SKM-1 treated with dmso at 0.1 percent for 144 hours (cell line): Measurements from ENCODE around the gene AGRN.
"Not testable (repeated sequence)": the region's sequence is repeated elsewhere in the genome, so short reads cannot be mapped to it uniquely, and the experiment has no call there.

Source experiments
- DNase-seq: peaks from one replicate; lab custom pipeline; 2025; ENCODE audit not compliant: unreplicated experiment; lab: John Stamatoyannopoulos, UW

AGRN gene

GRCh38 chr1:1020000-1020404, at the start of gene AGRN:
TSS of gene AGRN (plus strand) at chr1:1020120. CDS start at chr1:1020173, 53 bp downstream.
- no peak for DNase-seq

DNA sequence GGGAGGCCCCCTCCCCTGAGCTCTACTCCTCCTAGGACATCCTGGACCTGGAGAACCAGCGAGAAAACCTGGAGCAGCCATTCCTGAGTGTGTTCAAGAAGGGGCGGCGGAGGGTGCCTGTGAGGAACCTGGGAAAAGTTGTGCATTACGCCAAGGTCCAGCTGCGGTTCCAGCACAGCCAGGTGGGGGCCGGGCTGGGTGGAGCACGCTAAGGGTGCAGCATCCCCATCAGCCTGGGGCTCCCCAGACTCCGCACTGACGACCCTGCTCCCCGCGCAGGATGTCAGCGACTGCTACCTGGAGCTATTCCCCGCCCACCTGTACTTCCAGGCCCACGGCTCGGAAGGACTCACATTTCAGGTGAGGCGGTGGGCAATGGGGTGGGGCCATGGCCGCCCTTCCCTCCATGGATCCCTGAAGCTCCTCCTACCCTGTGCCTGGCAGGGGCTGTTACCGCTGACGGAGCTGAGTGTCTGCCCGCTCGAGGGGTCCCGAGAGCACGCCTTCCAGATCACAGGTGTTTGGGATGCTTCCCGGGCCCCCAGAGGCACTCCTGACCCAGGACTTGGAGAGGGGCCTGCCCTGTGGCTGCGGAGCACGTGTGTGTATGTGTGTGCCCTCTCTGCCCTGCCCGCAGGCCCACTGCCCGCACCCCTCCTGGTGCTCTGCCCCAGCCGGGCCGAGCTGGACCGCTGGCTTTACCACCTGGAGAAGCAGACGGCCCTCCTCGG, 49.5 kb upstream of the AGRN start:
- no peak for DNase-seq

DNA sequence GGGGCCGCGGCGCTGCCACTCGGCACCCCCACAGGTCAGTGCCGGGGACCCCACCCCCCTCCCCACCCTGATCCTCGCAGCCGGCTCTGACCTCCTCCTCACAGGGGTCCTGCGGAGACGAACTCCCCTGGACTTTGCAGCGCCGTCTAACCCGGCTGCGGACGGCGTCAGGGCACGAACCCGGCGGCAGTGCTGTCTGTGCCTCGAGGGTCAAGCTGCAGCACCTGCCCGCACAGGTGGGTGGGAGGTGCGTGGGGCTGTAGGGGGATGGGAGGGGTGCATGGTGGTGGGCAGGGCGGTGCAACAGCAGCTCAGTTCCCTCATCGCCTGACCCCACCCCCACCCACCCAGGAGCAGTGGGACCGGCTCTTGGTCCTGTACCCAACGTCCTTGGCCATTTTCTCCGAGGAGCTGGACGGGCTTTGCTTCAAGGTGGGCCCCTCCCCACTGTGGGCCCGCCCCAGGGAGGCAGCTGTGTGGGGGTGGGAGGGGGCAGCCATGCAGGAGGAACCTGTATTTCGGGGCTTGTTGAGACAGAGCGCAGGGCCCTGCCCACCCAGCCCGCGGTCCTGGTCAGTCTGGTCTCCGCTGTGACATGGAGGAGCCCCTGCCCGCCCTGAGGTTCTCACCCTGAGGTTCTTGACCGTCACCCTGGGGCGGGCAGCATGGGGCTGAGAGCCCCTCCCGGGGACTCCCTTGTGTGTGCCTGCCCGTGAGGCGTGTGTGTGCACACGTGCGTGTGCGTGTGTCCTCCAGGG, 48.8 kb upstream of the AGRN start:
- DNase-seq, result no peak

GRCh38 chr1:971751-972506, 48.0 kb upstream of the AGRN start:
- no peak for DNase-seq

DNA sequence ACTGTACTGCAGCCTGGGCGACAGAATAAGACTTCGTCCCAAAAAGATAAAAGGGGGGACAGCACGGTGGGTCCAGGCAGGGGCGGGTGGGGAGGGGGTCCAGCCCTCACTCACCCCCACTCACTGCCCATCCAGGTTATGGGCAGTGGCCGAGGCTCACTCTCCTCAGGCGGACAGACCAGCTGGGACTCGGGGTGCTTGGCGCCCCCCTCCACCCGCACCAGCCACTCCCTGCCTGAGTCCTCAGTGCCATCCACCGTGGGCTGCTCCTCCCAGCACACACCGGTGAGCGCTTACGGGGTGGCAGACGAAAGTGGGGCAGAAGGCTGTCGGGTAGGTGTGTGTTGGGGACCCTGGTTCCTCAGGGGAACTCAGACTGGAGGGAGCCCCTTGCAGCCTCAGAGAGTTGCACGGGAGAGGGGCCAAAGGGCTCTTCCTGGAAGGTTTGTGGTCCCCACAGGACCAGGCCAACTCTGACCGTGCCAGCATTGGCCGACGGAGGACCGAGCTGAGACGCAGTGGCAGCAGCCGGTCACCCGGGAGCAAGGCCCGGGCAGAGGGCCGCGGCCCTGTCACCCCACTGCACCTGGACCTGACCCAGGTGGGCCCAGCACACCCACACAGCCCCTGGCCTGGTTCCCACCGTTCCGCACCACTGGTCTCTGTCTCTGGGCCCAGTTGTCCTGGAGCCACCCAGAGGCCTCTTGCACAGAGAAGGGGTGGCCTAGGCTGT, 47.0 kb upstream of the AGRN start:
- DNase-seq, result no peak

DNA sequence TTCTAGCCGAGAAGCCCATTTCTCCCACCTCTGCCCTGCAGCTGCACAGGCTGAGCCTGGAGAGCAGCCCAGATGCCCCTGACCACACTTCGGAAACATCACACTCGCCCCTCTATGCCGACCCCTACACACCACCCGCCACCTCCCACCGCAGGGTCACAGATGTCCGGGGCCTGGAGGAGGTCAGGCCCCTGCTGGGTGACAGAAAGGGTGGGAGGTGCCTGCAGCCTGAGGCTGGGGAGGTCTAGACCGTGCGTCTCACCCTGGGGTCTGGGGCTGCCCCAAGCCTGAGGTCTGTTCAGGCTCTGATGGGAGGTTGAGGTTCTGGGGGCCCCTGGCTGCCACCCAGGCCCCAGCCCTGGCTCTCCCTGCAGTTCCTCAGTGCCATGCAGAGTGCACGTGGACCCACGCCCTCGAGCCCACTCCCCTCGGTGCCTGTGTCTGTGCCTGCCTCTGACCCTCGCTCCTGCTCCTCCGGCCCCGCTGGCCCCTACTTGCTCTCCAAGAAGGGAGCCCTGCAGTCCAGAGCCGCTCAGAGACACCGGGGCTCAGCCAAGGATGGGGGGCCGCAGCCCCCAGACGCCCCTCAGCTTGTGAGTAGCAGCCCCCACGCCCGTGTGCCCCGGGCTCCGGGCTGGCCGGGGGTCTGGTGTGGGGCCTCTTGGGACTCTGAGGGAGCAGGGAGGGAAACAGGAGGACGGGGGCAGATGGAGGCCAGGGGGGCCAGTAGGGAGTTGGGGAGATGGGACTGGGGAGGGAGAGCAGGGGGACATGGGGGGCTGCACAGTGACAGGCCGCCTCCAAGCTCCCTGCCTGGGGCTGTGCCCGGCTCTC, 46.2 kb upstream of the AGRN start:
- no peak for DNase-seq

DNA sequence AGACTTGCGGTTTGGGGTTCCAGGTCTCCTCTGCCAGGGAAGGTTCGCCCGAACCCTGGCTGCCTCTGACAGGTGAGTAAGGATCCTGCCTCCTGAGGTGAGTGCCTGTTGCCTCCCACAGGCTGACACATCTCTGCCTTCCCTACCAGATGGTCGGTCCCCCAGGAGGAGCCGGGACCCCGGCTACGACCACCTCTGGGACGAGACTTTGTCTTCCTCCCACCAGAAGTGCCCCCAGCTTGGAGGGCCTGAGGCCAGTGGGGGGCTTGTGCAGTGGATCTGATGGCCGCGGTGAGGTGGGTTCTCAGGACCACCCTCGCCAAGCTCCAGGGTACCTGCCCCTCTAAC, 45.7 kb upstream of the AGRN start:
- DNase-seq, result no peak

DNA sequence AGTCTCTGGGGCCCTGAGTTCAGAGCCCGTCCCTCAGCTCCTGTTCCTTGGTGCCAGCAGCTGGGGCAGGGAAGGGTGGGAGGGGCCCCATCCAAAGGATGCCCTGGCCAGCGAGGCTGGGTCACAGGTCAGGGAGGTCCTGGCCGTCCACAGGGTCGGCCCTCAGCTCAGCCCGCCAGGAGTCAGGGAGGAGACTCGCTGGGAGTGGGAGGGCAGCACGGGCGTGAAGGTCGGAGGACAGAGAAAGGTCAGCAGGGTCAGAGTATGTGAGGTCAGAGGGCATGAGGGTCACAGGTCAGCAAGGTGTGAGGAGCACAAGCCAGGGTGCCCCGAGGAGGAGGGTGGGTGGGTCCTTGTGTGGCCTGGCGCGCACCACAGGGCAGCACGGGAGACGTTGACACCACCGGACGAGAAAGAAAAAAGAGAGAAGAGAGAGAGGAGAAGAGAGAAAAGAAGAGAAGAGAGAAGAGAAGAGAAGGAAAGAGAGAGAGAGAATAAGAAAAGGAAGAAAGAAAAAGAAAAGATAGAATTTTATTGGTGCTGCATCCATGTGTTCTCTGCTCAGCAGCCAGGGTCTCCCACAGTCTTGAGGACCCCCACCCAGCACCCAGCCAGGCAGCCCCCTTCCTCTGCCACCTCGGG, 45.1 kb upstream of the AGRN start:
- DNase-seq, result no peak

DNA sequence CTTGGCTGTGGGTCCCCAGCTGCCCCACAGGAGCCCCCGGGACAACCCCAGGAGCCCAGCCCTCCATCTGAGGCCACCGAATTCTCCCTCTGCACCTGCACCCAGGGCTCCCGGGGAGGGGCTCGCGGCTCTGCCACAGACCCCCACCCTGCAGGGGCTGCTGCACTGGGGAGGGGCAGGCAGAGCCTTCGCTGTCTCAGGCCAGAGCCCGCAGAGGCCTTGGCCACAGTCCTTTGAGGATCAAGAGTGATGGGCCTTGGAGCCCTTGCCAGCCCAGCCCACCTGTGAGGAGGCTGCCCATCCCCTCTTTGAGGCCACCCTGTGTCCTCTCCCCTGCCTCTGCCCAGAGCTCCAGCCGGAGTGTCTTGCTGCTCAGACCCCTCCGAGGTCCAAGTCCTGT, 44.6 kb upstream of the AGRN start:
- no peak for DNase-seq

DNA sequence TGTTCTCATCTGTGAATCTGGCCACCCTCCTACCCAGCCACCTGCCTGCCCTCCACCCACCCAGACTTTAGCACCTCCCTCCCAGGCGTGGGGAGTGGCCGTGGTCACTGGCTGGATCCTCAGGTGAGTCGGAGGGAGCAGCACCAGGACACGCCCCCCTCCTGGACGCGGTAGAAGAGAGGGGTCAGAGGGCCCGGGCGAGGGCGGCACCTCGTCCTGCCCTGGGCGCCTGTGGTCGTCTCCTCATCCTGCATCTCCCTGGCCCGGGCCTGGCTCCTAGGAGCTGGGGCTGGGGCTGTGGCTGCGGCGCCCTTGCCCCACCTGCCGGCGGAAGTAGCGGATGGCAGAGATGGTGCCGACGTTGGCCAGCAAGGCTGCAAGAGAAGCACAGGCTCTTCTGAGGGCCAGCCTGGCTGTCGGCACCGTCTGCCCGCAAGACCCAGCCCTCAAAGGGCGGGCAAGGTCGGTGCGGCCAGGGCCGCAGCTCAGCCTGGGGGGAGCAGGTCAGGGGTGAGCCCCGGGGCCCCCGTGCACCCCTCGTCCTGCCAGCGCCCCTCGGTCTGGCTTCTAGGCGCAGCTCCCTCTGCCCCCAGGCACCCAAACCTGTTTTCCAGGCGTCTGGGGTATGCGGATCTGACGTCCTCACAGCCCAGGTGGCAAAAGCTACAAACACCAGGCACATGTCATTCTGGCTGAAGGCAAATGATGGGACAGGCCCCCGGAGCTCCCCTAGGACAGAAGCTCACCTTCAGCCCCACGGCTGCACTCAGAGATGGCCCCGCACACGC, 43.8 kb upstream of the AGRN start:
- DNase-seq, result peak; percentile 12

GRCh38 chr1:976791-977190, 43.1 kb upstream of the AGRN start:
- DNase-seq, result not testable (repeated sequence)

GRCh38 chr1:978069-978834, 41.7 kb upstream of the AGRN start:
- DNase-seq, result no peak

DNA sequence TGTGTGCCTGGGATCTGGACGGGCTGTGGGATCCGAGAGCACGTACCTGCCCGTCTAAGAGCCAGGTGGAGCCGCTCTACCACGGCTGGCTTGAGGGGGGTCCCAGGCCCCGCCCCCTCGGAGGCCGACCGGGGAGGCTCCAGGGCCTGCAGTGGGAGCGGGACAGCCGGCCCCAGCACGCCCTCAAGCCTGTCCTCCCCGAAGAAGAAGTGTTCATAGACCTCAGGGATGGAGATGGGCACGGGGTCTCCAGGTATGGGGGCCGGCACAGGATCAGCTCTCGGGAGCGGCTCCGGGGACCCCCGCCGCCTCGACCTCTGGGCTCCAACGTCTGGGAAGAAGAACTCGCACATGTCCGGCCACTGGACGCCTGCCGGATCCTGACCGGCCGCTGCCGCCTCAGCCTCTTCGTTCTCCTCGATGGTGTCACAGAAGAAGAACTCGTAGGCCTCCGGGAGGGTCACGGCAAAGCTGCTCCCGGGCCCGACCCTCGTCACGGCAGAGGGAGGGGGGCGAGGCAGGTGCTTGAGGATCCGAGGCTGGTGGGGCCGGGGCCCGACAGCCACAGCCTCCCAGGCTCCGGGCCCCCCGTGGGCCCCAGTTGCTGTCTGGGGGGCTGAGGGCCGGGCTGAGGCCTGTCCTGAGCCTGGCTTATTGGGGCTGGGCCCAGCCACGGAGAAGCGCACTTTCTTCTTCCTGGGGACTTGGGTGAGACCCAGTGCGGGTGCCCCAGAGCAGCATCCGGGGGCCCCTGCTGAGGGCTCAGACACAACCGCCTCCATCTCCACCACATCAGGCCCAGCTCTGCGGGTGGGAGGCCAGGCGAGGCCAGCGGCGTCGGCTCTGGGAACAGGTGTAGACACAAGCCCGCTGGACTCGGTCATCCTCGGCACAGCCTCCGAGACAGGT, 40.8 kb upstream of the AGRN start:
- DNase-seq, result no peak

DNA sequence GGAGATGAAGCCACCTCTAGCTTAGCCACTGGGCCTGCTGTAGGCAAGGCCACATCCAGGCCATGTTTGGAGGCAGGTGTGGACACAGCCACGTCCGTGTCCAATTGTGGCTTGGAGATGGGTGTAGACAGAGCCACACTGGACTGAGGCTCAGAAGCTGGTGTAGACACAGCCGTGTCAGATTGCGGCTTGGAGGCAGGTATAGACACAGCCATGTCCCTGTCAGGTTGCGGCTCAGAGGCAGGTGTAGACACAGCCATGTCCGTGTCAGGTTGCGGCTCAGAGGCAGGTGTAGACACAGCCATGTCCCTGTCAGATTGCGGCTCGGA, 40.2 kb upstream of the AGRN start:
- DNase-seq, result no peak

GRCh38 chr1:980137-980571, 39.8 kb upstream of the AGRN start:
- DNase-seq, result no peak

DNA sequence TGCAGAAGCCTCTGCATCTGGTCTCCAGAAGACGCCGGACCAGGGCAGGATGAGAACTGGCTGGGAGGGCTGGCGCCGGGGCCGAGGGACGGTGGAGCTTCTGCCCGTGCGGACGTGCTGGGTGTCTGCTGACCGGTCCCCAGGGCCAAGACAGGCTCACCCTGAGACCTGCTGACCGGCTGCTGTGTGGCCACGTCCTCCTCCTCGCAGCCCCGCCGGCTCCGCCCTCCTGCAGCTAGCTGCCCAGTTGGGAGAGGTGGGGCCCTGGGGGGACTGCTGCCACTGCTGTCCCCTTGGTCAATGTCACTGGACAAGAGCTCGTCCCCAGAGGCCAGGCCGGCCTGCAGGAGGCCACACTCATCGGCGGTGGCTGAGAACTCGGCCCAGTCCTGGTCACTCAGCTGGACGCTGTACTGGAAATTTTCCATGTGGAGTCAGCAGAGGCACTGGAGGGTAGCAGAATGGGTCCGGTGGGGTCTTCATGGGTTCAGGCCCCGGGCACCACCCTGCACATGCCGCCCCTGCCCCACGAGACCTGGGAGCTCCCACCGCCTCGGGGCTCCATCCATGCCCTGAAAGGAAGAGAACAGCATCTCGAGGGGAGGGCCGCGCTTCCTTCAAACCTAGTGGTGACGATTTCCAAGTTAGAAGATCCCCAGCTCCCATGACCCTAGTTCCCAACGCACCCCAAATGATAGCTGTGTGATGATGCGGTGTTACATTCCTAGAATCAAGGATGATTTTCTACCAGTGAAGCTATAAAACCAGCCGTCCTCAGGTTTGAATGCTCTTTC, 39.1 kb upstream of the AGRN start:
- no peak for DNase-seq

GRCh38 chr1:981491-981954, 38.4 kb upstream of the AGRN start:
- no peak for DNase-seq
